Astrocyte of the spinal cord (primary cell): ENCODE results near the gene AUTS2.
A peak's percentile ranks its signal among the peaks of the same experiment; 100 is the strongest.

Experiments used
- DNase-seq: peaks from one replicate; pipeline ENCODE4 v3.0.0; 2011; ENCODE audit warnings: low read depth, low spot score
- H3K4me3 ChIP-seq: 2 replicates; pipeline ENCODE4 v1.5.1; 2011; ENCODE audit warnings: low read depth, mild to moderate bottlenecking, low read length, moderate library complexity
- CTCF ChIP-seq: IDR thresholded peaks from 2 replicates; pipeline ENCODE4 v1.5.1; 2012; ENCODE audit warnings: low read depth, mild to moderate bottlenecking, low read length, inconsistent platforms
- in situ Hi-C: cut with HindIII; loops from 2 replicates; pipeline ENCODE4 v1.10.0; 2017; ENCODE audit warnings: low sequenced_read_pairs

Gene AUTS2

GRCh38 chr7:70598976-70599375 lies 1000.7 kb downstream of the AUTS2 start:
- TF ChIP-seq CTCF, result no peak
- in situ Hi-C loops, result no loop called here
- peak; percentile 36 for DNase-seq
- no peak overlapping the region for H3K4me3 ChIP-seq

DNA sequence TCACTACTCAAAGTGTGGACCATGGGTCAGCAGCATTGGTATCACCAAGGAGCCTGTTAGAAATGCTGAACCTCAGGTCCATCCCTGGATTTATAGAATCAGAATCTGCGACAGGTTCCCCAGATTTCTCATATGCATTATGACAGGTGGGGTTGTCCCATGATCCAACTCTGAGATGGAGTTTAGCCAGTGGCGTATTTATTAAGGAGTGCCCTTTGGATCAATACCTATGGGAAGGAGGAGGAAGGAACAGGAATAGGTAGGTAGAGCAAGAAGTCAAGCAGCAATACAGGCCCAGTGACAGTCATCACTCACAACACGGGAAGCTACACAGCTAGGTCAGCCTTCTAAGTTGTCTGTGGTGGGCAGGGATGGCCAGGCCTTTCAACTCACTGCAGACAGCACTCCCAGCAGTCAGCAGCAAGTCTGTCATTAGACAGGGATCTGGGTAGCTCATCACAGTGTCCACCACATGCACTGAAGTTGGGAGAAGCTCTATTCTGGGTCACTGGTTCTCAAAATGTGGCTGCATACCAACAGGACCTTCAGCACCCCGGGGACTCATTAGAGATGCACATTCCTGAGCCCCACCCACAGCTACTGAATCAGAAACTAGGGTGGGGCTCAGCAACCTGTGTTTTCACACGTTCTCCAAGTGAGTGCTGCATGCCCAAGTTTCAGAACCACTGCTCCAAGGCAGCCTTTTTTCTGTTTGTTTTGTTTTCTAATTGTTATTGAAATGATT lies 1001.3 kb downstream of the AUTS2 start:
- DNase-seq, result no peak
- H3K4me3 ChIP-seq, result no peak overlapping the region
- in situ Hi-C loops, result no loop called here
- no peak for TF ChIP-seq CTCF

GRCh38 chr7:70600993-70601392 lies 1002.7 kb downstream of the AUTS2 start:
- in situ Hi-C loops, result no loop called here
- no peak for TF ChIP-seq CTCF
- DNase-seq, result no peak
- no peak overlapping the region for H3K4me3 ChIP-seq

DNA sequence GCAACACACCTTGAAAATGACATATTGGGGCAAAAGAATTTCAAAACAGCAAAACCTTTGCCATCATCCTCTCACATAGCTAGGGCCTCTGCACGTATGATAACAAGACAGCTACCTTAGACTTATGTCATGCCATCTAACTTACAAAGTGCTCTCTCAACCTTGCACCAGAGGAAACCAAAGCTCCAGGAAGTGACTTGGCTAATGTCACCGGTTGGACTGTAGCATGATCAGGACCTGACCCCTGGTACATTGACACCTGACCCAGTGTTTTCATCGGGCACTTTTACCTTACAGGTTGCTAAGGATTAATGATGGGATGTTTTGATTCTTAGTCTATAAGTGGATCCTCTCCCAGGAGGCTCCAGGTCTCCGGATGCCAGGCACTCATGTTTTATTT lies 1003.8 kb downstream of the AUTS2 start:
- DNase-seq, result no peak
- no peak overlapping the region for H3K4me3 ChIP-seq
- TF ChIP-seq CTCF, result no peak
- in situ Hi-C loops, result no loop called here

DNA sequence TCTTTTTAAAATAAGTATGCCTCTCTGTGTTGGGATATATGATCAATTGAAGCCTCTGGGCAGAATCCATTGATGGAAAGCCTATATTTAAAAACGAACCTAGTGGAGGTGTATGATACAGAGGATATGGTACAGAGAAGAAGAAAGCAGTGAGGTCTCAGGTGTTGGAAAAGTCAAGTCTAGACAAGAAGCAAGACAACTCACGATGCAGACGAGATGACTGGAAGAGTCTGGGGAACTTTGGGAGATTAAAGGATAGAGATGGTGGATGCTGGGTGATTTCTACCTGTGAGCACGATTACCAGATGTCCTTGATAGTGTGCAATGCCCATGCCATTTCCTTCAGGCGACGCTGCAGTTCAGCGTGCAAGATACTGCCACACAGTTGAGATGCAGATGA lies 1009.0 kb downstream of the AUTS2 start:
- in situ Hi-C loops, result no loop called here
- DNase-seq, result no peak
- no peak for TF ChIP-seq CTCF

GRCh38 chr7:70607759-70608158 lies 1009.5 kb downstream of the AUTS2 start:
- no peak for TF ChIP-seq CTCF
- DNase-seq, result no peak
- in situ Hi-C loops, result no loop called here
- H3K4me3 ChIP-seq, result no peak overlapping the region

More for the DNA sequence above, 1009.0 kb downstream of the AUTS2 start:
- H3K4me3 ChIP-seq, result no peak overlapping the region
